ENCODE measurements around the gene ADGRE2.
"Not testable (repeated sequence)": the region's sequence is repeated elsewhere in the genome, so short reads cannot be mapped to it uniquely, and the experiment has no call there.

The ADGRE2 gene

GRCh38 chr19:14778110-14778845, at the start of gene ADGRE2:
Gene ADGRE2, minus strand, starts transcription at chr19:14778560. Its CDS starts 1,804 bp downstream, at chr19:14776756.
- not testable (repeated sequence) for DNase-seq

GRCh38 chr19:14826006-14826405, 47.6 kb upstream of the ADGRE2 start:
- DNase-seq = no peak

- DNase-seq = no peak
Measured at GRCh38 chr19:14821937-14822336, 43.6 kb upstream of the ADGRE2 start.

- no peak for DNase-seq
Measured at GRCh38 chr19:14818588-14818987, 40.2 kb upstream of the ADGRE2 start.

- DNase-seq = no peak
Measured at GRCh38 chr19:14817052-14817451, 38.7 kb upstream of the ADGRE2 start.

- no peak for DNase-seq
Measured at GRCh38 chr19:14814982-14815652, 36.8 kb upstream of the ADGRE2 start.

- DNase-seq = no peak
Measured at GRCh38 chr19:14809272-14810057, 31.1 kb upstream of the ADGRE2 start.

GRCh38 chr19:14804765-14805164, 26.4 kb upstream of the ADGRE2 start:
- no peak for DNase-seq

- no peak for DNase-seq
Measured at GRCh38 chr19:14798760-14799159, 20.4 kb upstream of the ADGRE2 start.

GRCh38 chr19:14796021-14796420, 17.7 kb upstream of the ADGRE2 start:
- no peak for DNase-seq

- no peak for DNase-seq
Measured at GRCh38 chr19:14795078-14795721, 16.8 kb upstream of the ADGRE2 start.

GRCh38 chr19:14792250-14792649, 13.9 kb upstream of the ADGRE2 start:
- DNase-seq = not testable (repeated sequence)

GRCh38 chr19:14786421-14786851, 8.1 kb upstream of the ADGRE2 start:
- DNase-seq = no peak

GRCh38 chr19:14785102-14785793, 6.9 kb upstream of the ADGRE2 start:
- DNase-seq = not testable (repeated sequence)

- not testable (repeated sequence) for DNase-seq
Measured at GRCh38 chr19:14784730-14785101, 6.4 kb upstream of the ADGRE2 start.

GRCh38 chr19:14783410-14783998, 5.1 kb upstream of the ADGRE2 start:
- DNase-seq = not testable (repeated sequence)

GRCh38 chr19:14782626-14783409, 4.5 kb upstream of the ADGRE2 start:
- no peak for DNase-seq

- DNase-seq = not testable (repeated sequence)
Measured at GRCh38 chr19:14781713-14782536, 3.6 kb upstream of the ADGRE2 start.

GRCh38 chr19:14780622-14781225, 2.4 kb upstream of the ADGRE2 start:
- not testable (repeated sequence) for DNase-seq

GRCh38 chr19:14779151-14779550, 791 bp upstream of the ADGRE2 start:
- no peak for DNase-seq
